K562 (cell line): ENCODE measurements around the gene SLC29A2. TPM values are rescaled to one million over a fixed set of nuclear protein-coding genes. Genes with fewer than 3 reads are reported as not detected.

ENCODE experiments used
- ATF7 ChIP-seq: fragments of 450-650 bp; IDR thresholded peaks from 2 replicates; pipeline ENCODE4 v1.7.1; 2014; ENCODE audit warnings: mild to moderate bottlenecking, moderate library complexity
- BCLAF1 ChIP-seq, 2 experiments: fragments of 450-650 bp in 1 of 2; IDR thresholded peaks; 2 replicates each; pipeline ENCODE4 v1.6.1; 2011 to 2017; ENCODE audit warnings: low read depth in 2 of 2, antibody characterized with exemption in 1 of 2, borderline replicate concordance in 1 of 2, low read length in 1 of 2, mild to moderate bottlenecking in 1 of 2, mixed read lengths in 1 of 2; ENCODE audit not compliant: control insufficient read depth in 1 of 2
- BDP1 ChIP-seq: IDR thresholded peaks from 3 replicates; pipeline ENCODE4 v1.6.1; 2011; ENCODE audit not compliant: insufficient read length, insufficient read depth
- BMI1 ChIP-seq: fragments of 150-350 bp; IDR thresholded peaks from 2 replicates; pipeline ENCODE4 v1.6.1; 2014; ENCODE audit warnings: low read length
- BRCA1 ChIP-seq, 2 experiments: fragments of 450-650 bp in 1 of 2; sonication (generic) in 1 of 2; formaldehyde crosslinking in 1 of 2; IDR thresholded peaks; 2 replicates each; pipeline versions ENCODE4 v1.5.0 to v1.6.1; 2017 to 2020; ENCODE audit warnings: mild to moderate bottlenecking in 1 of 2, missing genetic modification reagents in 1 of 2
- BRD4 ChIP-seq: fragments of 200-600 bp; sonication (generic); IDR thresholded peaks from 2 replicates; pipeline ENCODE4 v1.6.1; 2017; ENCODE audit warnings: inconsistent platforms
- CAMTA2 ChIP-seq: fragments of 250-450 bp; sonication (Bioruptor Pico); conservative IDR thresholded peaks from 2 replicates; pipeline ENCODE4 v1.5.1; 2022
- CBX5 ChIP-seq: IDR thresholded peaks from 2 replicates; pipeline ENCODE4 v1.6.1; 2014; ENCODE audit warnings: low read depth, borderline replicate concordance
- DPF2 ChIP-seq: fragments of 450-650 bp; IDR thresholded peaks from 2 replicates; pipeline ENCODE4 v1.6.1; 2016
- HIVEP1 ChIP-seq: fragments of 250-450 bp; sonication (Bioruptor Pico); IDR thresholded peaks from 2 replicates; pipeline ENCODE4 v1.4.0; 2020; ENCODE audit warnings: mild to moderate bottlenecking
- KAT8 ChIP-seq: fragments of 450-650 bp; IDR thresholded peaks from 2 replicates; pipeline ENCODE4 v1.6.1; 2016; ENCODE audit warnings: low read depth, mild to moderate bottlenecking
- MAZ ChIP-seq, 2 experiments: fragments of 450-650 bp in 1 of 2; sonication (generic) in 1 of 2; formaldehyde crosslinking; IDR thresholded peaks in 1 of 2; conservative IDR thresholded peaks in 1 of 2; 2 replicates each; pipeline versions ENCODE4 v1.4.0 to v1.5.0; 2020; ENCODE audit warnings: mild to moderate bottlenecking in 1 of 2, missing genetic modification reagents in 1 of 2
- NFATC3 ChIP-seq: fragments of 450-650 bp; IDR thresholded peaks from 2 replicates; pipeline ENCODE4 v1.6.1; 2017; ENCODE audit warnings: mild to moderate bottlenecking
- NFE2 ChIP-seq: IDR thresholded peaks from 2 replicates; pipeline ENCODE4 v1.6.1; 2014; ENCODE audit warnings: antibody characterized with exemption, low read depth
- PHF20 ChIP-seq: fragments of 450-650 bp; IDR thresholded peaks from 2 replicates; pipeline ENCODE4 v1.6.1; 2018; ENCODE audit not compliant: partially characterized antibody
- PREB ChIP-seq: sonication (generic); formaldehyde crosslinking; IDR thresholded peaks from 2 replicates; pipeline ENCODE4 v1.8.1; 2023; ENCODE audit warnings: mild to moderate bottlenecking, missing genetic modification reagents
- SIRT6 ChIP-seq: IDR thresholded peaks from one replicate; pipeline ENCODE4 v1.6.1; 2012; ENCODE audit warnings: low read depth, mild to moderate bottlenecking, control low read depth, inconsistent platforms, low read length, moderate library complexity
- SMAD2 ChIP-seq: fragments of 150-350 bp; IDR thresholded peaks from 2 replicates; pipeline ENCODE4 v1.6.1; 2014; ENCODE audit warnings: low read depth, mild to moderate bottlenecking, low read length
- TAF1 ChIP-seq: IDR thresholded peaks from 2 replicates; pipeline ENCODE4 v1.6.1; 2011; ENCODE audit warnings: mild to moderate bottlenecking, low read length, moderate library complexity; ENCODE audit not compliant: insufficient read depth, control insufficient read depth, severe bottlenecking; ENCODE audit errors: extremely low read depth
- TSC22D4 ChIP-seq: fragments of 450-650 bp; IDR thresholded peaks from 2 replicates; pipeline ENCODE4 v1.6.1; 2016; ENCODE audit warnings: missing genetic modification characterization, missing biosample characterization, control low read depth
- ZKSCAN1 ChIP-seq: fragments of 150-350 bp; IDR thresholded peaks from 2 replicates; pipeline ENCODE4 v1.6.1; 2016; ENCODE audit warnings: low read depth, low read length
- ZNF12 ChIP-seq: sonication (generic); formaldehyde crosslinking; IDR thresholded peaks from 2 replicates; pipeline ENCODE4 v1.4.0; 2020; ENCODE audit warnings: mild to moderate bottlenecking, missing genetic modification reagents
- ZNF717 ChIP-seq: fragments of 250-450 bp; sonication (Bioruptor Pico); IDR thresholded peaks from 2 replicates; pipeline ENCODE4 v1.5.0; 2021
- polyA plus RNA-seq, 8 experiments: library from polyadenylated mRNA; depleted of rRNA in 4 of 8; stranded (reverse) in 5 of 8; unstranded in 3 of 8; fragments of >200 nt; fragmentation: Nextera tagmentation in 2 of 8; fragmentation: Illumina TruSeq in 1 of 8; extraction: Ambion mirVana in 2 of 8; extraction: Trizol in 1 of 8; gene quantifications; 2 replicates each; pipeline versions ENCODE4 v1.2.1 to v1.2.3, GENCODE V29; 2011 to 2014; ENCODE audit warnings: inconsistent platforms in 1 of 8, missing spikeins in 1 of 8
- total RNA-seq, 7 experiments: library from RNA; depleted of rRNA in 6 of 7; stranded (reverse); fragments of >200 nt in 6 of 7; fragmentation: Illumina TruSeq in 2 of 7; extraction: Trizol in 2 of 7; gene quantifications; 2 replicates each; pipeline versions ENCODE4 v1.2.1 to v1.2.3, GENCODE V29; 2011 to 2021; ENCODE audit warnings: low replicate concordance in 1 of 7
- TF ChIP-seq, protein P1 (sequence below): fragments of 250-450 bp; sonication (Bioruptor Pico); IDR thresholded peaks from 2 replicates; pipeline ENCODE4 v1.5.0; 2020; ENCODE audit warnings: mild to moderate bottlenecking

SLC29A2 gene
- total and polyA plus RNA-seq, 9 of the 15 experiments (the other 6 are each of a cell fraction or from before 2014, with no cell fraction given): 2.4 to 48.6 (median 14.2) TPM

DNA sequence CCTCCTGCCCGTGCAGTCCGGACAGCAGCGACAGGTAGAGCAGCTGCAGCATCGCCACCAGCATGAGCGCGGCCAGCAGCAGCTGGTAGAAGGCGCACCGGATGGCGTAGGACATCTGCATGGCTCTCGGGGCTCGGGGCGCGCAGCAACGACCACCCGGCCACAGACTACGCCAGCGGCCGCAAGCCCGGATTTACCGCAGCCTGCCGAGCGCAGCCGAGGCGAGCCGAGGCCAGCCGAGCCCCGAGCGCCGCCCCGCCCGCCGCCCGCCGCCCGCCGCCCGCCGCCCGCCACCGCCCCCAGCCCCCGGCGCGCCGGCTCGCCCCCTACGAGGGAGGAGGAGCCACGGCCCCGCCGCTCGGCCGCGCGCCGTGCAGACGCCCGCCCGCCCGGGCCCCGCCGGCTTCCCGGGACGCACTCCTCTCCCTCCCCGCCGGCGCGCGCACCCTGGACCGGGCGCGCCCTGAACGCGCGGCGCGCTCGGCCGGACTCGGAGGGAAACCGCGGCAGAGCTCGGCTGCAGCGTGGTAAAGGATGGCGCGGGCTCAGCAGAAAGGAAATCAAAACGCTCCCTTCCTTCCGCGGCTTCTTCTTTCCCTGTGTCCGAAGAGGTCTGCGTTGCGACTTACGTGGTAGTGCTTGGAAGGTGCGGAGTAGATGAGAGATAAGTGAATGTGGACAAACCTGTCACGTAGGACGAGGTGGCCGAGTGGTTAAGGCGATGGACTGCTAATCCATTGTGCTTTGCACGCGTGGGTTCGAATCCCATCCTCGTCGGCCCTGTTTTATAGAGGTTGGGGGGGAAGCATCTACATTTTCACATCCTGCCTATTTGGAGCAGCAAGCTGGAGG is 23.9 kb downstream of the SLC29A2 start, which contains the start of gene B4GAT1 (continued):
- TF ChIP-seq BCLAF1 (IDR thresholded peaks at IDR 0.05; ENCODE audit: borderline replicate concordance in 1 of 2, control insufficient read depth in 1 of 2, low read depth in 2 of 2, low read length in 1 of 2) (no peak), HIVEP1 (CRISPR knock-in tag) (no peak), ATF7 (peak; percentile 65; the same call in 1 of the 2 replicates), TAF1 (no peak), ZNF12 (CRISPR knock-in tag) (no peak), DPF2 (0 out of 2 replicates have a peak, but pooled peaks have one; percentile 25), ZKSCAN1 (0 out of 2 replicates have a peak, but pooled peaks have one; percentile 16), NFATC3 (no peak), BRD4 (peak; percentile 74; the same call in 1 of the 2 replicates), PREB (CRISPR knock-in tag) (no peak), BRCA1 (IDR thresholded peaks at IDR 0.05) (no peak), BRCA1 (CRISPR knock-in tag; IDR thresholded peaks at IDR 0.05) (no peak), ZNF717 (no peak), CAMTA2 (CRISPR knock-in tag) (no peak), PHF20 (peak; percentile 56), CBX5 (no peak), NFE2 (no peak; the same call in 1 of the 2 replicates), BDP1 (peak; percentile 85), SIRT6 (no peak), TSC22D4 (tag) (no peak), SMAD2 (no peak), KAT8 (no peak), MAZ (CRISPR knock-in tag; conservative IDR thresholded peaks at IDR 0.05 in 1 of 2, IDR thresholded peaks at IDR 0.05 in 1 of 2) (peak; percentile 37 to 80), BMI1 (no peak)
- TF ChIP-seq, protein P1, sequence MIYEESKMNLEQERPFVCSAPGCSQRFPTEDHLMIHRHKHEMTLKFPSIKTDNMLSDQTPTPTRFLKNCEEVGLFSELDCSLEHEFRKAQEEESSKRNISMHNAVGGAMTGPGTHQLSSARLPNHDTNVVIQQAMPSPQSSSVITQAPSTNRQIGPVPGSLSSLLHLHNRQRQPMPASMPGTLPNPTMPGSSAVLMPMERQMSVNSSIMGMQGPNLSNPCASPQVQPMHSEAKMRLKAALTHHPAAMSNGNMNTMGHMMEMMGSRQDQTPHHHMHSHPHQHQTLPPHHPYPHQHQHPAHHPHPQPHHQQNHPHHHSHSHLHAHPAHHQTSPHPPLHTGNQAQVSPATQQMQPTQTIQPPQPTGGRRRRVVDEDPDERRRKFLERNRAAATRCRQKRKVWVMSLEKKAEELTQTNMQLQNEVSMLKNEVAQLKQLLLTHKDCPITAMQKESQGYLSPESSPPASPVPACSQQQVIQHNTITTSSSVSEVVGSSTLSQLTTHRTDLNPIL (CRISPR knock-in tag): no peak
